Tibial nerve (tissue), 4 donors: ENCODE data around the gene FPR3. TPM values are rescaled to one million over a fixed set of nuclear protein-coding genes. Genes with fewer than 3 reads are reported as not detected.
"Not testable (repeated sequence)": the region's sequence is repeated elsewhere in the genome, so short reads cannot be mapped to it uniquely, and the experiment has no call there.

Experiments
- DNase-seq, 2 donors: peaks; one replicate each; pipeline ENCODE4 v3.0.0-alpha.2; 2019; ENCODE audit warnings: low spot score in 2 of 2
- H3K27ac ChIP-seq, 4 donors: fragments of 200-600 bp; sonication (generic) in 3 of 4; one replicate each; pipeline ENCODE4 v1.5.1; 2017 to 2019; ENCODE audit warnings: mild to moderate bottlenecking in 1 of 4
- H3K27me3 ChIP-seq, 2 donors: fragments of 200-600 bp; sonication (generic) in 1 of 2; one replicate each; pipeline versions ENCODE4 v1.5.1 to v1.6.0; 2017 to 2019
- H3K36me3 ChIP-seq, 3 donors: fragments of 200-600 bp; sonication (generic); one replicate each; pipeline ENCODE4 v1.5.1; 2018 to 2019
- H3K4me1 ChIP-seq, 4 donors: fragments of 200-600 bp; sonication (generic) in 3 of 4; one replicate each; pipeline ENCODE4 v1.5.1; 2017 to 2019
- H3K4me3 ChIP-seq, 4 donors: fragments of 200-600 bp; sonication (generic) in 3 of 4; one replicate each; pipeline ENCODE4 v1.5.1; 2017 to 2019; ENCODE audit warnings: mild to moderate bottlenecking in 1 of 4, moderate library complexity in 1 of 4
- H3K9me3 ChIP-seq, 4 donors: fragments of 200-600 bp; sonication (generic) in 3 of 4; one replicate each; pipeline ENCODE4 v1.5.1; 2017 to 2019
- CTCF ChIP-seq, 5 experiments: fragments of 200-600 bp in 3 of 5; fragments of 450-650 bp in 2 of 5; sonication (generic) in 3 of 5; IDR thresholded peaks; one replicate each; pipeline ENCODE4 v1.5.1; 2016 to 2019; ENCODE audit warnings: antibody characterized with exemption in 5 of 5, mild to moderate bottlenecking in 3 of 5, moderate library complexity in 2 of 5
- EP300 ChIP-seq, 2 donors: sonication (generic); formaldehyde crosslinking; IDR thresholded peaks; one replicate each; pipeline ENCODE4 v1.6.1; 2017; ENCODE audit warnings: antibody characterized with exemption in 2 of 2, mild to moderate bottlenecking in 1 of 2
- POLR2A ChIP-seq, 2 donors: fragments of 450-650 bp; IDR thresholded peaks; one replicate each; pipeline ENCODE4 v1.6.1; 2017; ENCODE audit warnings: antibody characterized with exemption in 2 of 2, mild to moderate bottlenecking in 2 of 2, moderate library complexity in 2 of 2
- WGBS, 2 donors: methylation state at CpG; one replicate each; pipeline ENCODE4 v1.1.5; 2018; 5-methylcytosine and 5-hydroxymethylcytosine counted together
- total RNA-seq, 4 donors: library from RNA; depleted of rRNA; stranded (reverse); fragments of >200 nt; gene quantifications; one replicate each; pipeline ENCODE4 v1.1.0, GENCODE V29; 2016

Gene FPR3
- total RNA-seq, 4 donors from 2014 or later = 2.3 to 11.7 (median 5.1) TPM

GRCh38 chr19:51800473-51801244 lies 5.7 kb downstream of the FPR3 start:
- Histone ChIP-seq H3K4me1 (peaks cover 0 to 18% (median 4%) of the 10 kb centered on the region in 4 donors), H3K27me3 (no peaks in the 10 kb centered on the region), H3K9me3 (no peaks in the 10 kb centered on the region), H3K27ac (peak overlapping the region in 1 of 4 donors; percentile 86), H3K4me3 (no peak overlapping the region), H3K36me3 (no peaks in the 10 kb centered on the region)
- 72 to 83% methylated on average over 7 of the region's 7 CpGs for WGBS, 2 donors
- TF ChIP-seq EP300 (IDR thresholded peaks at IDR 0.05) (no peak), CTCF (IDR thresholded peaks at IDR 0.05) (no peak), POLR2A (IDR thresholded peaks at IDR 0.05) (no peak)
- no peak for DNase-seq

- no peak overlapping the region for H3K27ac ChIP-seq
- 69 to 75% methylated on average over 2 of the region's 2 CpGs for WGBS, 2 donors
- H3K4me3 ChIP-seq = no peak overlapping the region
- TF ChIP-seq EP300 (IDR thresholded peaks at IDR 0.05) (no peak), CTCF (IDR thresholded peaks at IDR 0.05) (no peak), POLR2A (IDR thresholded peaks at IDR 0.05) (no peak)
- no peak for DNase-seq
- no peaks in the 10 kb centered on the region for H3K9me3 ChIP-seq
- no peaks in the 10 kb centered on the region for H3K36me3 ChIP-seq
- H3K27me3 ChIP-seq = no peaks in the 10 kb centered on the region
- peaks cover 0 to 18% (median 4%) of the 10 kb centered on the region in 4 donors for H3K4me1 ChIP-seq
Measured at GRCh38 chr19:51802775-51803174, 7.8 kb downstream of the FPR3 start.

- TF ChIP-seq CTCF (IDR thresholded peaks at IDR 0.05) (no peak), EP300 (IDR thresholded peaks at IDR 0.05) (no peak), POLR2A (IDR thresholded peaks at IDR 0.05) (no peak)
- Histone ChIP-seq H3K27ac (peak overlapping the region in 2 of 4 donors; percentile 21 to 46), H3K4me3 (no peak overlapping the region), H3K4me1 (peaks cover 0 to 20% (median 4%) of the 10 kb centered on the region in 4 donors), H3K36me3 (no peaks in the 10 kb centered on the region), H3K9me3 (no peaks in the 10 kb centered on the region), H3K27me3 (no peaks in the 10 kb centered on the region)
- no peak for DNase-seq
- WGBS, 2 donors = 72 to 82% methylated on average over 4 of the region's 4 CpGs
Measured at GRCh38 chr19:51803519-51803918, 8.6 kb downstream of the FPR3 start.

- H3K27ac ChIP-seq = peak overlapping the region in 2 of 4 donors; percentile 21 to 46
- 48 to 54% methylated on average over 5 of the region's 5 CpGs for WGBS, 2 donors
- TF ChIP-seq EP300 (IDR thresholded peaks at IDR 0.05) (no peak), POLR2A (IDR thresholded peaks at IDR 0.05) (no peak), CTCF (IDR thresholded peaks at IDR 0.05) (no peak)
Measured at GRCh38 chr19:51803967-51804366, 9.0 kb downstream of the FPR3 start.

GRCh38 chr19:51804789-51805188 lies 9.8 kb downstream of the FPR3 start:
- DNase-seq, H3K27me3 ChIP-seq, H3K9me3 ChIP-seq, H3K36me3 ChIP-seq, H3K4me3 ChIP-seq: not testable (repeated sequence)
- H3K27ac ChIP-seq = peak overlapping the region in 1 of 4 donors; percentile 43
- peaks cover 0 to 13% (median 3%) of the 10 kb centered on the region in 4 donors for H3K4me1 ChIP-seq
- 80 to 85% methylated on average over 9 of the region's 9 CpGs for WGBS, 2 donors

More at GRCh38 chr19:51803967-51804366, 9.0 kb downstream of the FPR3 start:
- peaks cover 0 to 19% (median 4%) of the 10 kb centered on the region in 4 donors for H3K4me1 ChIP-seq
- H3K27me3 ChIP-seq = no peaks in the 10 kb centered on the region
- no peak for DNase-seq
- no peaks in the 10 kb centered on the region for H3K36me3 ChIP-seq
- no peaks in the 10 kb centered on the region for H3K9me3 ChIP-seq
- no peak overlapping the region for H3K4me3 ChIP-seq

- not testable (repeated sequence) for H3K27ac ChIP-seq, DNase-seq, H3K27me3 ChIP-seq, H3K9me3 ChIP-seq, H3K36me3 ChIP-seq, H3K4me3 ChIP-seq
- WGBS, 2 donors = 79 to 83% methylated on average over 8 of the region's 8 CpGs
- H3K4me1 ChIP-seq = peaks cover 0 to 13% (median 0%) of the 10 kb centered on the region in 4 donors
Measured at GRCh38 chr19:51805396-51805795, 10.4 kb downstream of the FPR3 start.

DNA sequence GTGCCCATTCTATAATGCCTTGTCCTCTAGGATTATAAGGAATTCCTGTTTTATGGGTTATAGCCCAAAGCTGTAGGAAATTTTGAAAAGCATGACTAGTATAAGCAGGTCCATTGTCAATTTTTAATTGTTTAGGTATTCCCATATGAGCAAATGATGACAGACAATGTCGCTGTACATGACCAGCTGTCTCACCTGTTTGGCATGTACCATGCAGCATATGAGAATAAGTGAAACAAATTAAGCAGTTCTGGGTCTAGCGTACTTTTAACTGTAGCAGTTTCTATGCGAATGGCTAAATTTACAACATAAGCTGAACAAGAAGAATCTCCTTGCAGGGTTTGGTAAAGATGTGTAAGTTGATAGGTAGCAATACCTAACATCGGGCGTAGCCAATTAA lies 11.6 kb downstream of the FPR3 start:
- H3K4me3 ChIP-seq, H3K27ac ChIP-seq, H3K9me3 ChIP-seq, H3K27me3 ChIP-seq, DNase-seq, H3K36me3 ChIP-seq: not testable (repeated sequence)
- 83 to 93% methylated on average over 5 of the region's 5 CpGs for WGBS, 2 donors
- H3K4me1 ChIP-seq = peaks cover 0 to 13% (median 0%) of the 10 kb centered on the region in 4 donors
